ENCODE results near the gene AIDA.

GRCh38 chr1:222736470-222736869 is 24.2 kb upstream of the AIDA start:
- TF ChIP-seq CTCF (IDR thresholded peaks at IDR 0.05) (no peak), POLR2AphosphoS5 (IDR thresholded peaks at IDR 0.05) (no peak)
